Nephron (organoid): ENCODE data around the gene NEDD4L.
"Not testable (repeated sequence)": the region's sequence is repeated elsewhere in the genome, so short reads cannot be mapped to it uniquely, and the experiment has no call there.

Source experiments
- H3K27ac Mint-ChIP-seq, 3 experiments: 2 replicates each; pipeline ENCODE4 v1.8.0; 2020; ENCODE audit warnings: mixed read lengths in 3 of 3, mild to moderate bottlenecking in 2 of 3, moderate library complexity in 1 of 3
- H3K27me3 Mint-ChIP-seq: 2 replicates; pipeline ENCODE4 v1.8.0; 2021; ENCODE audit warnings: low read depth, mild to moderate bottlenecking, moderate library complexity, mixed read lengths
- H3K36me3 Mint-ChIP-seq: 2 replicates; pipeline ENCODE4 v1.8.0; 2020; ENCODE audit warnings: low read depth, mixed read lengths
- H3K4me1 Mint-ChIP-seq: 2 replicates; pipeline ENCODE4 v1.8.0; 2020; ENCODE audit warnings: mixed read lengths
- H3K4me3 Mint-ChIP-seq, 3 experiments: 2 replicates each; pipeline ENCODE4 v1.8.0; 2020; ENCODE audit warnings: mild to moderate bottlenecking in 3 of 3, mixed read lengths in 3 of 3, moderate library complexity in 2 of 3
- H3K9me3 Mint-ChIP-seq: 2 replicates; pipeline ENCODE4 v1.8.0; 2020; ENCODE audit warnings: mixed read lengths
- TF ChIP-seq, protein P1 (sequence below), 3 experiments: fragments of 200-600 bp; sonication (generic); IDR thresholded peaks; one replicate each; pipeline ENCODE4 v1.5.0; 2021; ENCODE audit warnings: antibody characterized with exemption in 3 of 3; ENCODE audit not compliant: unreplicated experiment in 3 of 3

The NEDD4L gene

DNA sequence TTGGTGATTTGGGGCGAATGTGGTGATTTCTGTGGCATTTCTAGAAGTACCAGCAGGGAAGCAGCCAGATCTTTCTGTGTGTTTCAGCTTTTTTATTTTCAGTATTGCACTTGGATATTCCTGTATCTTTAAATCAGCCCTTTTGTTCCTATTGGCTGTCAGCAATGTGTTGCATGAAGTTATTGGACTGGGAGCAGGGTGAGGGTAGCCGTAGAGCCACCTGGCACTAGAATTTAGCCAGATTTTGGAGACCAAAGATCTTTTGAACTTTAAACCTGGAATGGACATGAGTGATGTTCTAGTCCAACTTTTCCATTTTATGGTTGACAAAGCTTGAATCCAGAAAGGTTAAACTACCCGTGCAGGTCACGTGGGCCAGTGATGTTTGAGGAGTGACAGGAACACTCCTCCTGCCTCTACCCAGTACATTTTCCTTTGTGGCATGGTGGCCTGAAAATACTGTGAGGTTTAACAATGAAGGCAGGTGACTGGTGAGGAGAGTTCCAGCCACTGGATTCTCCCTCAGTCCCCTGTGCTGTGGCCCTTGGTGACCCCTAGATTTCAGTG is 122.3 kb downstream of the NEDD4L start:
- Mint-ChIP-seq H3K4me3 (no peak overlapping the region), H3K27ac (no peak overlapping the region), H3K27me3 (no peaks in the 10 kb centered on the region), H3K36me3 (peaks cover 19% of the 10 kb centered on the region), H3K4me1 (peaks cover 12% of the 10 kb centered on the region), H3K9me3 (no peaks in the 10 kb centered on the region)
- TF ChIP-seq, protein P1, sequence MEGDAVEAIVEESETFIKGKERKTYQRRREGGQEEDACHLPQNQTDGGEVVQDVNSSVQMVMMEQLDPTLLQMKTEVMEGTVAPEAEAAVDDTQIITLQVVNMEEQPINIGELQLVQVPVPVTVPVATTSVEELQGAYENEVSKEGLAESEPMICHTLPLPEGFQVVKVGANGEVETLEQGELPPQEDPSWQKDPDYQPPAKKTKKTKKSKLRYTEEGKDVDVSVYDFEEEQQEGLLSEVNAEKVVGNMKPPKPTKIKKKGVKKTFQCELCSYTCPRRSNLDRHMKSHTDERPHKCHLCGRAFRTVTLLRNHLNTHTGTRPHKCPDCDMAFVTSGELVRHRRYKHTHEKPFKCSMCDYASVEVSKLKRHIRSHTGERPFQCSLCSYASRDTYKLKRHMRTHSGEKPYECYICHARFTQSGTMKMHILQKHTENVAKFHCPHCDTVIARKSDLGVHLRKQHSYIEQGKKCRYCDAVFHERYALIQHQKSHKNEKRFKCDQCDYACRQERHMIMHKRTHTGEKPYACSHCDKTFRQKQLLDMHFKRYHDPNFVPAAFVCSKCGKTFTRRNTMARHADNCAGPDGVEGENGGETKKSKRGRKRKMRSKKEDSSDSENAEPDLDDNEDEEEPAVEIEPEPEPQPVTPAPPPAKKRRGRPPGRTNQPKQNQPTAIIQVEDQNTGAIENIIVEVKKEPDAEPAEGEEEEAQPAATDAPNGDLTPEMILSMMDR (IDR thresholded peaks at IDR 0.05; ENCODE audit: unreplicated experiment in 3 of 3): no peak

DNA sequence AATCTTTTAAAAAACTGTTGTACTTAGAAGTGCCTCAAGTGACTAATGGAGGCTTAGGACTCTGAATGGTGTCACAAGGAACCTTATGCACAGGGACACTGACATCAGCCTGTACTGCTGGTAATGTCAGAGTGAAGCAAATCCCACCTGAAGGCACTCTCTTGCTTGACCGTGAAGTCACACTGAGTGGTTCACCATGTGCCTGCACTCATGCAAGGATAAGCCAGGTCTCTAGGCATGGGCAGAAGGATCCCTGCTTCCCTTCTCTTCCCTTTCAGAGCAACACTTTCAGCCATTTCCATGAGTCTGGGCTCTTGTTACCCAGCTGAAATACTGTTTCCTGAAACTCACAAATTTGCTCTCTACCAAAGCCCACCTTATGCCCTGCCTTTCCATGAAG is 123.0 kb downstream of the NEDD4L start:
- TF ChIP-seq, protein P1 (IDR thresholded peaks at IDR 0.05; ENCODE audit: unreplicated experiment in 3 of 3): no peak
- peaks cover 26% of the 10 kb centered on the region for H3K36me3 Mint-ChIP-seq
- no peak overlapping the region for H3K4me3 Mint-ChIP-seq
- peaks cover 5% of the 10 kb centered on the region for H3K4me1 Mint-ChIP-seq
- no peaks in the 10 kb centered on the region for H3K27me3 Mint-ChIP-seq
- no peaks in the 10 kb centered on the region for H3K9me3 Mint-ChIP-seq
- H3K27ac Mint-ChIP-seq: no peak overlapping the region

DNA sequence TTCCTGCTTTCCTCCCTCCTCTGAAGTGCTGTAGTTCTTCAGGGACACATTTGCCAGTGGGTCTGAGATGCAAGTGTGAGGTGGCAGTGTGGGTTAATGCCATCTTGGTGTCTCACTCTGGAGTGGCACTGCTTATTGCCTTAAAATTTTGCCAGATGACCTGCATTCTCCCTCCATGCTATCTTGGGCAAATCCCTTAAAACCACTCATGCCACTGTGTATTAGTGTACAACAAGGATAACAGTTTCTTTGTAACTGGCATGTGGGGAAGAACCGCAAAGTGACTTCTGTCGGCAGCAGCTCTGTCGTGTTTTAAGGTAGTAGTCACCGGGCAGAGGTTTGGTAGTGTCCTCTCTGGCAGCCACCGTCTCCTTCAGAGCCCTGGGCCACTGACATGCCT is 124.2 kb downstream of the NEDD4L start:
- Mint-ChIP-seq H3K27ac (no peak overlapping the region), H3K4me3 (no peak overlapping the region), H3K4me1 (no peaks in the 10 kb centered on the region), H3K9me3 (no peaks in the 10 kb centered on the region), H3K36me3 (peaks cover 34% of the 10 kb centered on the region), H3K27me3 (no peaks in the 10 kb centered on the region)
- TF ChIP-seq, protein P1 (IDR thresholded peaks at IDR 0.05; ENCODE audit: unreplicated experiment in 3 of 3): no peak

DNA sequence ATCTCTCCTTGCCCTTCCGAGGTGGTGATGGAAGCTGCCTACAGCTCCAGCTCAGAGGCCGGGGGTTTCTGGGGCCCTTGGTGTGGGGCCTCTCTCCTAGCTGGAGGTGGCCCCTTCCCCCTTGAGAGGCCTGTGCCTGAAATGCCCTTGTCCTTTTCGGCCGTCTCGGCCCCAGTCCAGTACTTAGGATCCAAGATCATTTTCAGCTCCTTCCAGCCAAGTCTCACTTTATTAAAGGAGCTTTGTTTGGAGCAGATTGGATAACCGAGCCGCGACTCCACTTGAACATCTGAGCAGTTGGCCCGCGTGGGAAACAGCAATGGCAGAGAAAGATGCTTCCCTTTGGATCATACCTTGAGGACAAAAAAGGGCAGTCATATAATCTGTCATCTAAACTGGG is 125.0 kb downstream of the NEDD4L start:
- H3K4me1 Mint-ChIP-seq: no peaks in the 10 kb centered on the region
- H3K4me3 Mint-ChIP-seq: no peak overlapping the region
- H3K9me3 Mint-ChIP-seq: no peaks in the 10 kb centered on the region
- H3K27ac Mint-ChIP-seq: peak overlapping the region in 1 of 3 experiments; percentile 27
- H3K27me3 Mint-ChIP-seq: no peaks in the 10 kb centered on the region
- H3K36me3 Mint-ChIP-seq: peaks cover 34% of the 10 kb centered on the region
- TF ChIP-seq, protein P1 (IDR thresholded peaks at IDR 0.05; ENCODE audit: unreplicated experiment in 3 of 3): no peak

DNA sequence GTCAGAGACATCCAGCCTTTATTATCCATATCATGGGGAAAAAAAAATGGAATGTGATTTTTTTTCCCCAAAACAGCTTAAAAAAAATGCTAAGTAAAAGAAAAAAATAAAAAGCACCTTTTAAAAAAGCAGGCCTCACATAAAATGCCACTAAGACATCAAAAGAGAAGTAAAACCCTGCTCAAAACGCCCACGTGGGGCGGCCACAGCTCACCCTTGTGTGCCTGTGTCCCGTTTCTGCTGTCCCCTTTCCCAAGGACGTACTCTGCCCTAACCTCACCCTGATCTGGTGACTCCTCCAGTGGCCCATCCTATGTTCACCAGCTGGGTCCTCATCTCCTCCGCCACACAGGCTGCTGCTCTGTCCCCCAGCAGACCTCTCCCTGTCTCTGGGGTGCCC is 125.4 kb downstream of the NEDD4L start:
- Mint-ChIP-seq H3K4me1 (no peaks in the 10 kb centered on the region), H3K4me3 (no peak overlapping the region), H3K36me3 (peaks cover 34% of the 10 kb centered on the region), H3K27me3 (no peaks in the 10 kb centered on the region), H3K9me3 (no peaks in the 10 kb centered on the region), H3K27ac (peak overlapping the region in 2 of 3 experiments; percentile 30 to 75)
- TF ChIP-seq, protein P1 (IDR thresholded peaks at IDR 0.05; ENCODE audit: unreplicated experiment in 3 of 3): no peak

DNA sequence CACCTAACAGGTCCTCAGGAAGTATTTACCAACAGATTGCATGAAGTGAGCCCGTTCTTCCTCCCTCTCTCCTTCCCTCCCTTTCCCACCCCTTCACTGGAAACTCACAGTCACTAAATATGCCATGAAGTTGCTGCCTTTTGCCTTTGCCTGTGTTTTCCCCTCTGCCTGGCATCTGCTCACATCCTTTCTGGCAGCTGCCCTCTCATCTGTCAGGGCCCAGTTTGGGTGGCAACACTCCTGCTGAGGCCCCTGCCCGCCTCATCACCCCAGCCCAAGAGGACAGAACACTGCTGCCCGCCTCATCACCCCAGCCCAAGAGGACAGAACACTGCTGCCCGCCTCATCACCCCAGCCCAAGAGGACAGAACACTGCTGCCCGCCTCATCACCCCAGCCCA is 126.0 kb downstream of the NEDD4L start:
- not testable (repeated sequence) for H3K27ac Mint-ChIP-seq, H3K9me3 Mint-ChIP-seq, H3K27me3 Mint-ChIP-seq, H3K4me1 Mint-ChIP-seq, H3K4me3 Mint-ChIP-seq
- H3K36me3 Mint-ChIP-seq: peaks cover 34% of the 10 kb centered on the region
